Epithelial cell of esophagus (primary cell): ENCODE results near the gene NACC1.

Experiments
- DNase-seq: peaks from one replicate; pipeline ENCODE4 v3.0.0; 2010; ENCODE audit warnings: low read depth
- H3K4me3 ChIP-seq: 2 replicates; pipeline ENCODE4 v1.5.1; 2011; ENCODE audit warnings: mild to moderate bottlenecking, low read length, control low read depth
- CTCF ChIP-seq: IDR thresholded peaks from 2 replicates; pipeline ENCODE4 v1.5.1; 2011; ENCODE audit warnings: low read depth, mild to moderate bottlenecking, low read length, control low read depth, inconsistent platforms; ENCODE audit not compliant: insufficient read depth; ENCODE audit errors: missing control alignments

NACC1 gene

GRCh38 chr19:13117772-13118423 is at the start of gene NACC1:
Gene NACC1 (plus strand): TSS chr19:13118264. CDS start chr19:13135208, 16,944 bp downstream.
- H3K4me3 ChIP-seq, result peak within 1 kb of the TSS; percentile 84
- peak; percentile 91 for DNase-seq
- TF ChIP-seq CTCF, result no peak

- DNase-seq, result no peak
- TF ChIP-seq CTCF, result no peak
- H3K4me3 ChIP-seq, result no peak overlapping the region
Observed at GRCh38 chr19:13069415-13070359, 48.4 kb upstream of the NACC1 start.

- no peak for TF ChIP-seq CTCF
- H3K4me3 ChIP-seq, result no peak overlapping the region
- no peak for DNase-seq
Observed at GRCh38 chr19:13070425-13071140, 47.5 kb upstream of the NACC1 start.

GRCh38 chr19:13071444-13072187 is 46.4 kb upstream of the NACC1 start:
- no peak for DNase-seq
- H3K4me3 ChIP-seq, result no peak overlapping the region
- no peak for TF ChIP-seq CTCF

GRCh38 chr19:13072188-13072908 is 45.7 kb upstream of the NACC1 start:
- no peak overlapping the region for H3K4me3 ChIP-seq
- DNase-seq, result no peak
- no peak for TF ChIP-seq CTCF

- H3K4me3 ChIP-seq, result no peak overlapping the region
- no peak for DNase-seq
- no peak for TF ChIP-seq CTCF
Observed at GRCh38 chr19:13073263-13073662, 44.8 kb upstream of the NACC1 start.
